HG03135 (cell line): ENCODE measurements around the gene ZBTB1.
A peak's percentile ranks its signal among the peaks of the same experiment; 100 is the strongest.
"Not testable (repeated sequence)": the region's sequence is repeated elsewhere in the genome, so short reads cannot be mapped to it uniquely, and the experiment has no call there.

Experiments
- ATAC-seq: cut with Tn5 transposase; IDR thresholded peaks from one replicate; pipeline ENCODE4 v1.9.1; 2021; ENCODE audit warnings: mild to moderate bottlenecking, moderate library complexity; ENCODE audit not compliant: unreplicated experiment

Gene ZBTB1

DNA sequence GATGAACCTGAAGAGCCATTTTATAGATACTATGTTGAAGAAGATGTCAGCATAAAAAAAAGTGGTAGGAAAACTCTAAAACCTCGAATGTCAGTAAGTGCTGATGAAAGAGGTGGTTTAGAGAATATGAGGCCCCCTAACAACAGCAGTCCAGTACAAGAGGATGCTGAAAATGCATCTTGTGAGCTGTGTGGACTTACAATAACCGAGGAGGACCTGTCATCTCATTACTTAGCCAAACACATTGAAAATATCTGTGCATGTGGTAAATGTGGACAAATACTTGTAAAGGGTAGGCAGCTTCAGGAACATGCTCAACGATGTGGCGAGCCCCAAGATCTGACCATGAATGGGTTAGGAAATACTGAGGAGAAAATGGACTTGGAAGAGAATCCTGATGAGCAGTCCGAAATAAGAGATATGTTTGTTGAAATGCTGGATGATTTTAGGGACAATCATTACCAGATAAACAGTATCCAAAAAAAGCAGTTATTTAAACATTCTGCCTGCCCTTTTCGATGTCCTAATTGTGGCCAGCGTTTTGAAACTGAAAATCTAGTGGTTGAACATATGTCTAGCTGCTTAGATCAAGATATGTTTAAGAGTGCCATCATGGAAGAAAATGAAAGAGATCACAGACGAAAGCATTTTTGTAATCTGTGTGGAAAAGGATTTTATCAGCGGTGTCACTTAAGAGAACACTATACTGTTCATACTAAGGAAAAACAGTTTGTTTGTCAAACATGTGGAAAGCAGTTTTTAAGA is 18.2 kb downstream of the ZBTB1 start:
- ATAC-seq, result no peak

DNA sequence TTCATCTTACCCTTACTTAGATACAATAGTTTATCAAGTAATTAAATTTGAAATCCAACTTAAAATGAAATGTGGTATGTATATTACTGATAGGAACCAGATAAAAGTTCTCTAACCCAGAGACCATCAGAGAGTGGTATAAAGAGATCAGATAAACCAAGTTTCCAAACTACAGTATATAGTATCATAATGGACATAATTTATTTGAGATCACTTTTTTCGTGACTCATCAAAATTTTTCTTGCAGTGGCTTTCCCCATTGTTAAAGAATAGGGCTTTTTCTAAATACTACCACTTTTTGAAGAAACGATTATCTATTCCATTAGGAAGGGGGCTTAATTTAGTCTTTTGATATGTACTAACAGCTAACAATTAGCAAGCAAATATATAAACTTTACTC is 20.8 kb downstream of the ZBTB1 start:
- no peak for ATAC-seq

DNA sequence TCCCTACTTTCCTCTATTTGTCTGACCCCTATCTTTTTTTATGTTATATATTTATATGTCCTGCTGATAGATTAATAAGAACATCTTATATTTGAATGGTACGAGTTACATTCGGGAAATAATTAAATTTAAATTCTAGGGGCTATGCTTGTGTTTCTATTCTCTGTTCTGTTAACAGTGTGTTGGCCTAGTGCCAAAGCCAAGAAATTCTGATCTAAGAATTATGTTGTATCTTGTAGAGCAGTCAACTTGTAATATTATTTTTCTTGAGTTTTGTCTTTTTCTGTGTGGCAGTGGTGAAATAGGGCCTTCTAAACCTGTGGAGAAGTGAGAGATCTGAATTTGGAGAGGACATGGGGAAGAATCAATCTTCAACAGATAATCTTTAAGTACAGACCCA is 27.0 kb downstream of the ZBTB1 start:
- ATAC-seq, result no peak

GRCh38 chr14:64536488-64537245 is 32.1 kb downstream of the ZBTB1 start:
- ATAC-seq, result no peak

GRCh38 chr14:64540208-64541202 is 35.9 kb downstream of the ZBTB1 start, which contains the start of gene HSPA2:
Gene HSPA2, plus strand, starts transcription at chr14:64540741. Its CDS starts 109 bp downstream, at chr14:64540850.
- peak; percentile 96 for ATAC-seq

- no peak for ATAC-seq
Measured at GRCh38 chr14:64541261-64541971, 36.8 kb downstream of the ZBTB1 start.

GRCh38 chr14:64541972-64542835 is 37.6 kb downstream of the ZBTB1 start:
- ATAC-seq, result no peak

GRCh38 chr14:64542836-64543201 is 38.2 kb downstream of the ZBTB1 start:
- ATAC-seq, result no peak

- ATAC-seq, result no peak
Measured at GRCh38 chr14:64544607-64545312, 40.2 kb downstream of the ZBTB1 start.

DNA sequence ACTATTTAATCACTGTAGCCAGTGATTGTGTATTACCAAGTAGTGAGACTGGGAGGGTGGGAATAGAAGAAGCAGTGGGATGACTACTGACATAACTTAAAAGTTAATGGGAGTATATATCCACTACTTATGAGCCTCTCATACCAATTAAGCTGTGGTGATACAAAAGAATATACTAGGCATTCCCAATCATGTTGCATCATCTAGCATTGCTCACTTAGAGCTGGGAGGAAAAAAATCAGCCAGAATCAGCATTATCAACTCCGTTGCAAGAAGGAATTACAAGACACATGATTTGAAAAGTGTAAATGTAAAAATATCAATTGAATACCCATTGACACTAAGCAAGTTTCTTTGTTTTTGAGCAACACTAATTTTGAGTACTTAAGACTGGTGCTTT is 44.4 kb downstream of the ZBTB1 start:
- ATAC-seq, result no peak

- ATAC-seq, result no peak
Measured at GRCh38 chr14:64549791-64550620, 45.4 kb downstream of the ZBTB1 start, which contains the start of gene PPP1R36. Gene PPP1R36, plus strand, starts transcription at chr14:64549961. Its CDS starts 37 bp downstream, at chr14:64549998.

DNA sequence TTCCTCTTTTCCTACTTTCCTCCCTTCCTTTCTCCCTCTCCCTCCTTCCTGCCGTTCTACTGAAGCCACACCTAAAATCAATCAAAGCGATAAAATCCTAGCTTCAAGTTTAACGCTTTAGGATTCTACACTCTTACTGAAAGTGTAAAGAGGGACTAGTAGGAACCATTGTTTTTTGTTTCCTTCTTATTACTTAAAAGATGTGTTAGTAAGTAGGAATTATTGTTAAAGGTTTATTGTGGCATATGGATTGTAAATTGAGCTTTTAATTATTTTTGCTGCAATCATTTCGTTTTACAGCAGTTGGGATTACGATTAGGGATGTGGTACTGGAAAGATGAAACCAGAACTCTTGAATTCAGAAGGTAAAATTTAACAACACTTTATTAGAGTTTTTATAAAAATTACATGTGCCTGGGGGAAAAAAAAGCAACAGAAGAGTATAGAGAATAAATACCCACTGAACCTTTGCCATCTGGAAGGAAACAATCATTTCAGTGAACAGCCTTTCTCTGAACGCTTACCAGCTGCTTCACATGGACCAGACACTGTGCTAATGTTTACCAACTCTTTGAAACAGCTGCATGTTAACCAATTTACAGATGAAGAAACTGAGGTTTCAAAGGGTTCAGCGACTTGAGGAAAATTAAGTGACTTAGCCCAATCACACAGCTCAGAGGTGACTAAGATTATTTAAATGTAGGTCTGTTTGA is 46.2 kb downstream of the ZBTB1 start:
- ATAC-seq, result no peak

- no peak for ATAC-seq
Measured at GRCh38 chr14:64554556-64554955, 50.0 kb downstream of the ZBTB1 start.

GRCh38 chr14:64556526-64556925 is 52.0 kb downstream of the ZBTB1 start:
- ATAC-seq, result no peak

- ATAC-seq, result not testable (repeated sequence)
Measured at GRCh38 chr14:64558216-64558615, 53.6 kb downstream of the ZBTB1 start.

GRCh38 chr14:64561631-64562030 is 57.1 kb downstream of the ZBTB1 start:
- no peak for ATAC-seq

DNA sequence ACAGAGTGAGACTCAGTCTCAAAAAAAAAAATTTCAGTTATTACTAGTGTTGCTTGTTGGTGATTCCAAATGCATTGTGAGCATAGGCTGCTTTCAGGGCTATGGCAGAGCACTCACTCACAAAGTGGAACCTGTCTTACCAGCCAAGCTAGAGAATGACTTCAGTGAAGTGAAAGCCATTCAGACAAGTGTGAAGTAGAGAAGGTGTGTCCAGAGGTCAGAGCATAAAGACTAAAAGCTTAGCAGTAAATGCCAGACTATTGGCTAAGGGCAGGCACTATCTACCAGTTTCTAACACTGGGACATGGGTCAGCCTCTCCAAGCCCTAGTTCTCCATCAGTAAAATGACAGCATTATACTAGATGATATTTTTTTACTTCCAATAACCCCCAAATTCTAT is 57.9 kb downstream of the ZBTB1 start:
- no peak for ATAC-seq
